IMR-90 (cell line): ENCODE data around the gene CERS4.

Experiments used
- CTCF ChIP-seq: conservative IDR thresholded peaks from 2 replicates; pipeline ENCODE4 v1.5.1; 2012; ENCODE audit warnings: mild to moderate bottlenecking, low read depth, low read length, improper control_type of control experiment
- NFE2L2 ChIP-seq: fragments of 150-350 bp; IDR thresholded peaks from 2 replicates; pipeline ENCODE4 v1.6.1; 2016; ENCODE audit warnings: low read depth, mild to moderate bottlenecking, low read length
- POLR2A ChIP-seq: IDR thresholded peaks from 2 replicates; pipeline ENCODE4 v1.6.1; 2012; ENCODE audit warnings: mild to moderate bottlenecking, low read depth, low read length
- TF ChIP-seq, protein P1 (sequence below): fragments of 150-350 bp; IDR thresholded peaks from 2 replicates; pipeline ENCODE4 v1.6.1; 2016; ENCODE audit warnings: low read depth, mild to moderate bottlenecking, low read length, moderate library complexity, borderline replicate concordance

- TF ChIP-seq POLR2A (no peak), CTCF (no peak), NFE2L2 (no peak)
- TF ChIP-seq, protein P1, sequence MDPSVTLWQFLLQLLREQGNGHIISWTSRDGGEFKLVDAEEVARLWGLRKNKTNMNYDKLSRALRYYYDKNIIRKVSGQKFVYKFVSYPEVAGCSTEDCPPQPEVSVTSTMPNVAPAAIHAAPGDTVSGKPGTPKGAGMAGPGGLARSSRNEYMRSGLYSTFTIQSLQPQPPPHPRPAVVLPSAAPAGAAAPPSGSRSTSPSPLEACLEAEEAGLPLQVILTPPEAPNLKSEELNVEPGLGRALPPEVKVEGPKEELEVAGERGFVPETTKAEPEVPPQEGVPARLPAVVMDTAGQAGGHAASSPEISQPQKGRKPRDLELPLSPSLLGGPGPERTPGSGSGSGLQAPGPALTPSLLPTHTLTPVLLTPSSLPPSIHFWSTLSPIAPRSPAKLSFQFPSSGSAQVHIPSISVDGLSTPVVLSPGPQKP: no peak
Measured at GRCh38 chr19:8259142-8259921, 50.2 kb downstream of the CERS4 start.
